Measurements from ENCODE around the gene SIGLEC12.

DNA sequence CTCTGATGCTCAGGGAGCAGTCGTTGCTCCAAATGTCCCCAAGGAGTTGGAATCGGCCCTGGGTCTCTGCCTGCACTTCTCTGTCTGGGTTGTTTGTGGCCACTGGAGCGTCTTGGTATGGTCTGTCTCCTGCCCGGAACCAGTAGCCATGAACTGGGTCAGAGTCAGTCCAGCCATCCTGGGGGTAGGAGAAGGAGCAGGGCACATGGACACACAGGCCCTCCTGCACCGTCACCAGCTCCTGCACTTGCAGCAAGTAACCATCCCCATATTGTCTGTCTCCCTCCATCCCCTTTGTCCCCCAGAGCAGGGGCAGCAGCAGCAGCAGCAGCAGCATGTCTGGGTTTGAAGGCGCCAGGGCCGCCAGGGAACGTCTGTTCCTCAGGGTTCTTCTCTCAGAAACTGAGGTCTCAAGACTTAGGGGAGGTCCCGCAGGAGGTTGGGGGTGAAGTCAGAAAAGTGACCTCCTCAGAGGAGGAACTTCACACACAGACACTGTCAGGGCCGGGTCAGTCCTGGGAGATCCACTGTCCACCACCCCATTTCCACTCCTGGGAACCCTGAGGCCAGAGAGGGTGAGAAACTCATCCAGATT, 43.5 kb downstream of the SIGLEC12 start, which contains the start of gene SIGLEC8:
- TF ChIP-seq, protein P1, sequence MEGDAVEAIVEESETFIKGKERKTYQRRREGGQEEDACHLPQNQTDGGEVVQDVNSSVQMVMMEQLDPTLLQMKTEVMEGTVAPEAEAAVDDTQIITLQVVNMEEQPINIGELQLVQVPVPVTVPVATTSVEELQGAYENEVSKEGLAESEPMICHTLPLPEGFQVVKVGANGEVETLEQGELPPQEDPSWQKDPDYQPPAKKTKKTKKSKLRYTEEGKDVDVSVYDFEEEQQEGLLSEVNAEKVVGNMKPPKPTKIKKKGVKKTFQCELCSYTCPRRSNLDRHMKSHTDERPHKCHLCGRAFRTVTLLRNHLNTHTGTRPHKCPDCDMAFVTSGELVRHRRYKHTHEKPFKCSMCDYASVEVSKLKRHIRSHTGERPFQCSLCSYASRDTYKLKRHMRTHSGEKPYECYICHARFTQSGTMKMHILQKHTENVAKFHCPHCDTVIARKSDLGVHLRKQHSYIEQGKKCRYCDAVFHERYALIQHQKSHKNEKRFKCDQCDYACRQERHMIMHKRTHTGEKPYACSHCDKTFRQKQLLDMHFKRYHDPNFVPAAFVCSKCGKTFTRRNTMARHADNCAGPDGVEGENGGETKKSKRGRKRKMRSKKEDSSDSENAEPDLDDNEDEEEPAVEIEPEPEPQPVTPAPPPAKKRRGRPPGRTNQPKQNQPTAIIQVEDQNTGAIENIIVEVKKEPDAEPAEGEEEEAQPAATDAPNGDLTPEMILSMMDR (IDR thresholded peaks at IDR 0.05), result no peak
- no peak for TF ChIP-seq EZH2 (IDR thresholded peaks at IDR 0.05; ENCODE audit: borderline replicate concordance, insufficient read depth, low read depth, low read length, poor library complexity, severe bottlenecking)
